22Rv1 (cell line): ENCODE measurements around the gene DPM2.

Source experiments
- CTCF ChIP-seq: fragments of 450-650 bp; IDR thresholded peaks from 2 replicates; pipeline ENCODE4 v1.5.1; 2017; ENCODE audit warnings: mild to moderate bottlenecking
- ZFX ChIP-seq: fragments of 450-650 bp; IDR thresholded peaks from 2 replicates; pipeline ENCODE4 v1.6.1; 2017; ENCODE audit warnings: antibody characterized with exemption, borderline replicate concordance

DNA sequence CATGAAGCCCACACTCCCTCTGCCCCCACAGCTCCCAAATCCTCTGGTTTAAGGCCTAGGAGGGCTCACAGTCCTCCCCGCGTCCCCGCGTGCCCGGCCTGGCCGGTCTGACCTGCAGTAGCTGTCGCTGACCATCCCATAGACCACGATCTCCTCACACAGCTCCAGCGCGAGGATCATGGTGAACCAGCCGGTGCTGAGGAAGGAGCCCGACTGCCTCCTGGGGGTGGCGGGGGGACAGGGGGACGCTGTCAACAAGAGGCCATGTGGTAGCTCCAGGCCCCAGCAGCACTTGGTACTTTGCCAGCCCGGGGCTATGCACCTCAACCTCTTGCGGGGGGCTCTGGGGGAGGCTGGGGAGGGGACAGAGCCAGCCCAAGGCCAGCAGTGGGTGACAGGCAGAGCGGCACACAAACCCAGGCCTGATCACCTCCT is 27.8 kb downstream of the DPM2 start:
- TF ChIP-seq CTCF: no peak
- TF ChIP-seq ZFX: no peak
